GM12875 (cell line): ENCODE results near the gene CYP4F12.

Experiments
- H3K4me3 ChIP-seq: one replicate; pipeline ENCODE4 v1.5.1; 2011; ENCODE audit warnings: low read depth, low read length, control low read depth
- TF ChIP-seq, protein P1 (sequence below): IDR thresholded peaks from 2 replicates; pipeline ENCODE4 v1.5.1; 2011; ENCODE audit warnings: low read depth, mild to moderate bottlenecking, control low read depth, inconsistent platforms, low read length, moderate library complexity, borderline replicate concordance; ENCODE audit not compliant: insufficient read depth

The CYP4F12 gene

DNA sequence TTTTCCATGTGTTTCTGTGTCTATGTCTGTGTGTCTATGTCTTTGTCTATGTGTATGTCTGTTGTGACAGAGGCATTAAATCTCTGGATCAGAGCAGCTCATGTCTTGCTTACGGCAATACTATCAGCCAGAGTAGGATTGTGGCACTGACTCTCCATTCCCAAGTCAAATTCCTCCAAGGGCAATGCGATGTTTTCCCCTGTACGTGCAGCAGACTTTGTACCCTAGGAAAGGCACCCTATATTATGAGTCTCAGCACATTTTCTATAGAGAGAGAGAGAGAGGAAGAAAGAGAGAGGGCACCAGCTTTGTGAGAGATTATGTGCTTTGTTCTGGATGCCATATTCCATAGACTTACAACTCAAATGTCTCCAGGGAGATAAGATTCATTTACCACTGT, 21.1 kb upstream of the CYP4F12 start:
- TF ChIP-seq, protein P1, sequence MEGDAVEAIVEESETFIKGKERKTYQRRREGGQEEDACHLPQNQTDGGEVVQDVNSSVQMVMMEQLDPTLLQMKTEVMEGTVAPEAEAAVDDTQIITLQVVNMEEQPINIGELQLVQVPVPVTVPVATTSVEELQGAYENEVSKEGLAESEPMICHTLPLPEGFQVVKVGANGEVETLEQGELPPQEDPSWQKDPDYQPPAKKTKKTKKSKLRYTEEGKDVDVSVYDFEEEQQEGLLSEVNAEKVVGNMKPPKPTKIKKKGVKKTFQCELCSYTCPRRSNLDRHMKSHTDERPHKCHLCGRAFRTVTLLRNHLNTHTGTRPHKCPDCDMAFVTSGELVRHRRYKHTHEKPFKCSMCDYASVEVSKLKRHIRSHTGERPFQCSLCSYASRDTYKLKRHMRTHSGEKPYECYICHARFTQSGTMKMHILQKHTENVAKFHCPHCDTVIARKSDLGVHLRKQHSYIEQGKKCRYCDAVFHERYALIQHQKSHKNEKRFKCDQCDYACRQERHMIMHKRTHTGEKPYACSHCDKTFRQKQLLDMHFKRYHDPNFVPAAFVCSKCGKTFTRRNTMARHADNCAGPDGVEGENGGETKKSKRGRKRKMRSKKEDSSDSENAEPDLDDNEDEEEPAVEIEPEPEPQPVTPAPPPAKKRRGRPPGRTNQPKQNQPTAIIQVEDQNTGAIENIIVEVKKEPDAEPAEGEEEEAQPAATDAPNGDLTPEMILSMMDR: no peak

GRCh38 chr19:15652559-15653278, 20.2 kb upstream of the CYP4F12 start:
- no peak overlapping the region for H3K4me3 ChIP-seq
- TF ChIP-seq, protein P1: no peak

More for the DNA sequence above, 21.1 kb upstream of the CYP4F12 start:
- no peak overlapping the region for H3K4me3 ChIP-seq

GRCh38 chr19:15656467-15656866, 16.4 kb upstream of the CYP4F12 start:
- TF ChIP-seq, protein P1: no peak
- no peak overlapping the region for H3K4me3 ChIP-seq

- TF ChIP-seq, protein P1: no peak
- H3K4me3 ChIP-seq: no peak overlapping the region
Measured at GRCh38 chr19:15663247-15663646, 9.6 kb upstream of the CYP4F12 start.

- TF ChIP-seq, protein P1: no peak
- no peak overlapping the region for H3K4me3 ChIP-seq
Measured at GRCh38 chr19:15666186-15666585, 6.7 kb upstream of the CYP4F12 start.

GRCh38 chr19:15666883-15667282, 6.0 kb upstream of the CYP4F12 start:
- H3K4me3 ChIP-seq: no peak overlapping the region
- TF ChIP-seq, protein P1: no peak

DNA sequence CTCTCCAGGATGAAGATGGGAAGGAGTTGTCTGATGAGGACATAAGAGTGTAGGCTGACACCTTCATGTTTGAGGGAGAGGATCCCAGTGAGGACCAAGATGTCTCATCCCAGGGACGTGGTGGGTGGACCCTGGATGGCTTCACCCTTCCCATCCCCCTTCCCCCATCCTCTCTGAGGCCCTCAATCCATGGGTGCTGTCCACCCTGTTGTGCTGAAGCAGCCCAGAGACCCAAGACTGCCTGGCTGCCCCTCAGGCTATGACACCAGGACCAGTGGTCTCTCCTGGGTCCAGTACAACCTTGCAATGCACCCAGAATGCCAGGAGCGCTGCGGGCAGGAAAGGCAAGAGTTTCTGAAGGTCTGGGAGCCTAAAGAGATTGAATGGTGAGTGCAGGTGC, 3.4 kb upstream of the CYP4F12 start:
- no peak overlapping the region for H3K4me3 ChIP-seq
- TF ChIP-seq, protein P1: no peak
